B cell (primary cell): ENCODE results near the gene MSANTD3.

Experiments used
- EZH2 ChIP-seq: IDR thresholded peaks from 2 replicates; pipeline ENCODE4 v1.6.1; 2012; ENCODE audit warnings: borderline replicate concordance, low read depth, mild to moderate bottlenecking, moderate library complexity, low read length; ENCODE audit not compliant: insufficient read depth, poor library complexity, severe bottlenecking
- TF ChIP-seq, protein P1 (sequence below): fragments of 200-600 bp; IDR thresholded peaks from one replicate; pipeline ENCODE4 v1.8.0; 2022; ENCODE audit warnings: antibody characterized with exemption, mild to moderate bottlenecking

- TF ChIP-seq, protein P1, sequence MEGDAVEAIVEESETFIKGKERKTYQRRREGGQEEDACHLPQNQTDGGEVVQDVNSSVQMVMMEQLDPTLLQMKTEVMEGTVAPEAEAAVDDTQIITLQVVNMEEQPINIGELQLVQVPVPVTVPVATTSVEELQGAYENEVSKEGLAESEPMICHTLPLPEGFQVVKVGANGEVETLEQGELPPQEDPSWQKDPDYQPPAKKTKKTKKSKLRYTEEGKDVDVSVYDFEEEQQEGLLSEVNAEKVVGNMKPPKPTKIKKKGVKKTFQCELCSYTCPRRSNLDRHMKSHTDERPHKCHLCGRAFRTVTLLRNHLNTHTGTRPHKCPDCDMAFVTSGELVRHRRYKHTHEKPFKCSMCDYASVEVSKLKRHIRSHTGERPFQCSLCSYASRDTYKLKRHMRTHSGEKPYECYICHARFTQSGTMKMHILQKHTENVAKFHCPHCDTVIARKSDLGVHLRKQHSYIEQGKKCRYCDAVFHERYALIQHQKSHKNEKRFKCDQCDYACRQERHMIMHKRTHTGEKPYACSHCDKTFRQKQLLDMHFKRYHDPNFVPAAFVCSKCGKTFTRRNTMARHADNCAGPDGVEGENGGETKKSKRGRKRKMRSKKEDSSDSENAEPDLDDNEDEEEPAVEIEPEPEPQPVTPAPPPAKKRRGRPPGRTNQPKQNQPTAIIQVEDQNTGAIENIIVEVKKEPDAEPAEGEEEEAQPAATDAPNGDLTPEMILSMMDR: no peak
- TF ChIP-seq EZH2: no peak
Measured at GRCh38 chr9:100426530-100427365, at the start of gene MSANTD3.
